ENCODE measurements around the gene SORCS2.

SORCS2 gene

GRCh38 chr4:7530932-7531639 lies 338.7 kb downstream of the SORCS2 start:
- no peaks in the 10 kb centered on the region; the same call in 1 of the 2 replicates for H3K27me3 ChIP-seq (replicated peaks; ENCODE audit: control insufficient read depth, insufficient read depth, low read length)
- no peak overlapping the region for H3K4me3 ChIP-seq (replicated peaks; ENCODE audit: low read depth, low read length)
- no peaks in the 10 kb centered on the region for H3K36me3 ChIP-seq (ENCODE audit: control insufficient read depth, insufficient read depth, low read length)
- DNase-seq (ENCODE audit: extremely low read depth, insufficient read length): no peak
- no peak for TF ChIP-seq CTCF (IDR thresholded peaks at IDR 0.05; ENCODE audit: insufficient read depth, low read length, poor library complexity, severe bottlenecking)

GRCh38 chr4:7531640-7531994 lies 339.3 kb downstream of the SORCS2 start:
- Histone ChIP-seq H3K4me3 (replicated peaks; ENCODE audit: low read depth, low read length) (no peak overlapping the region), H3K27me3 (replicated peaks; ENCODE audit: control insufficient read depth, insufficient read depth, low read length) (no peaks in the 10 kb centered on the region; the same call in 1 of the 2 replicates), H3K36me3 (ENCODE audit: control insufficient read depth, insufficient read depth, low read length) (no peaks in the 10 kb centered on the region)
- DNase-seq (ENCODE audit: extremely low read depth, insufficient read length): no peak
- TF ChIP-seq CTCF (IDR thresholded peaks at IDR 0.05; ENCODE audit: insufficient read depth, low read length, poor library complexity, severe bottlenecking): no peak

GRCh38 chr4:7532043-7532442 lies 339.7 kb downstream of the SORCS2 start:
- no peak for TF ChIP-seq CTCF (IDR thresholded peaks at IDR 0.05; ENCODE audit: insufficient read depth, low read length, poor library complexity, severe bottlenecking)
- H3K36me3 ChIP-seq (ENCODE audit: control insufficient read depth, insufficient read depth, low read length): no peaks in the 10 kb centered on the region
- H3K4me3 ChIP-seq (replicated peaks; ENCODE audit: low read depth, low read length): no peak overlapping the region
- H3K27me3 ChIP-seq (replicated peaks; ENCODE audit: control insufficient read depth, insufficient read depth, low read length): no peaks in the 10 kb centered on the region; the same call in 1 of the 2 replicates
- DNase-seq (ENCODE audit: extremely low read depth, insufficient read length): no peak

- Histone ChIP-seq H3K36me3 (ENCODE audit: control insufficient read depth, insufficient read depth, low read length) (no peaks in the 10 kb centered on the region), H3K27me3 (replicated peaks; ENCODE audit: control insufficient read depth, insufficient read depth, low read length) (no peaks in the 10 kb centered on the region; the same call in 1 of the 2 replicates), H3K4me3 (replicated peaks; ENCODE audit: low read depth, low read length) (no peak overlapping the region)
- no peak for TF ChIP-seq CTCF (IDR thresholded peaks at IDR 0.05; ENCODE audit: insufficient read depth, low read length, poor library complexity, severe bottlenecking)
- no peak for DNase-seq (ENCODE audit: extremely low read depth, insufficient read length)
Observed at GRCh38 chr4:7533267-7533666, 340.9 kb downstream of the SORCS2 start.

- Histone ChIP-seq H3K27me3 (replicated peaks; ENCODE audit: control insufficient read depth, insufficient read depth, low read length) (no peaks in the 10 kb centered on the region; the same call in 1 of the 2 replicates), H3K36me3 (ENCODE audit: control insufficient read depth, insufficient read depth, low read length) (no peaks in the 10 kb centered on the region), H3K4me3 (replicated peaks; ENCODE audit: low read depth, low read length) (no peak overlapping the region)
- no peak for DNase-seq (ENCODE audit: extremely low read depth, insufficient read length)
- TF ChIP-seq CTCF (IDR thresholded peaks at IDR 0.05; ENCODE audit: insufficient read depth, low read length, poor library complexity, severe bottlenecking): no peak
Observed at GRCh38 chr4:7535094-7535493, 342.8 kb downstream of the SORCS2 start.

- H3K4me3 ChIP-seq (replicated peaks; ENCODE audit: low read depth, low read length): no peak overlapping the region
- TF ChIP-seq CTCF (IDR thresholded peaks at IDR 0.05; ENCODE audit: insufficient read depth, low read length, poor library complexity, severe bottlenecking): no peak
- H3K36me3 ChIP-seq (ENCODE audit: control insufficient read depth, insufficient read depth, low read length): no peaks in the 10 kb centered on the region
- DNase-seq (ENCODE audit: extremely low read depth, insufficient read length): no peak
- H3K27me3 ChIP-seq (replicated peaks; ENCODE audit: control insufficient read depth, insufficient read depth, low read length): no peaks in the 10 kb centered on the region
Observed at GRCh38 chr4:7535619-7536018, 343.3 kb downstream of the SORCS2 start.

All from GM06990 (cell line).